ENCODE results near the gene RPL22. TPM values are rescaled to one million over a fixed set of nuclear protein-coding genes. Genes with fewer than 3 reads are reported as not detected.
"Not testable (repeated sequence)": the region's sequence is repeated elsewhere in the genome, so short reads cannot be mapped to it uniquely, and the experiment has no call there.

RPL22 gene
- total RNA-seq, 2 donors from 2014 or later = 121 to 213 TPM

GRCh38 chr1:6221210-6221784, 21.9 kb upstream of the RPL22 start:
- Histone ChIP-seq H3K9me3 (no peaks in the 10 kb centered on the region), H3K36me3 (peaks cover 0 to 16% of the 10 kb centered on the region in 2 donors), H3K27ac (no peak overlapping the region), H3K4me1 (replicated peaks) (no peaks in the 10 kb centered on the region), H3K4me3 (no peak overlapping the region), H3K27me3 (replicated peaks; ENCODE audit: insufficient read depth) (no peaks in the 10 kb centered on the region)
- no peak for DNase-seq (ENCODE audit: low spot score)
- TF ChIP-seq POLR2A (IDR thresholded peaks at IDR 0.05) (no peak), POLR2AphosphoS5 (IDR thresholded peaks at IDR 0.05) (no peak), CTCF (IDR thresholded peaks at IDR 0.05) (no peak)
- WGBS = 92% methylated on average over 12 of the region's 12 CpGs
- intact Hi-C loops (cut with DNase I) = no loop called here

GRCh38 chr1:6220236-6220635, 20.8 kb upstream of the RPL22 start:
- intact Hi-C loops (cut with DNase I) = no loop called here
- TF ChIP-seq CTCF (IDR thresholded peaks at IDR 0.05) (no peak), POLR2AphosphoS5 (IDR thresholded peaks at IDR 0.05) (peak; percentile 31), POLR2A (IDR thresholded peaks at IDR 0.05) (peak; percentile 10)
- Histone ChIP-seq H3K36me3 (peaks cover 0 to 10% of the 10 kb centered on the region in 2 donors), H3K9me3 (no peaks in the 10 kb centered on the region), H3K4me1 (replicated peaks) (no peaks in the 10 kb centered on the region), H3K27ac (no peak overlapping the region), H3K4me3 (no peak overlapping the region), H3K27me3 (replicated peaks; ENCODE audit: insufficient read depth) (no peaks in the 10 kb centered on the region)
- DNase-seq (ENCODE audit: low spot score) = no peak
- 74% methylated on average over 8 of the region's 8 CpGs for WGBS

GRCh38 chr1:6219641-6220040, 20.2 kb upstream of the RPL22 start:
- H3K9me3 ChIP-seq; intact Hi-C loops (cut with DNase I); H3K36me3 ChIP-seq; DNase-seq (ENCODE audit: low spot score); H3K27me3 ChIP-seq (replicated peaks; ENCODE audit: insufficient read depth); H3K4me1 ChIP-seq (replicated peaks); H3K4me3 ChIP-seq; H3K27ac ChIP-seq: not testable (repeated sequence)
- WGBS = 86% methylated on average over 11 of the region's 11 CpGs

GRCh38 chr1:6218375-6219164, 19.2 kb upstream of the RPL22 start:
- no peaks in the 10 kb centered on the region for H3K9me3 ChIP-seq
- intact Hi-C loops (cut with DNase I) = no loop called here
- TF ChIP-seq POLR2AphosphoS5 (IDR thresholded peaks at IDR 0.05) (no peak), CTCF (IDR thresholded peaks at IDR 0.05) (no peak), POLR2A (IDR thresholded peaks at IDR 0.05) (no peak)
- WGBS = 85% methylated on average over 15 of the region's 16 CpGs
- H3K27me3 ChIP-seq (replicated peaks; ENCODE audit: insufficient read depth) = no peaks in the 10 kb centered on the region
- H3K4me3 ChIP-seq = no peak overlapping the region
- H3K27ac ChIP-seq = no peak overlapping the region
- no peak for DNase-seq (ENCODE audit: low spot score)
- H3K36me3 ChIP-seq = no peaks in the 10 kb centered on the region
- H3K4me1 ChIP-seq (replicated peaks) = no peaks in the 10 kb centered on the region

GRCh38 chr1:6212193-6212959, 13.0 kb upstream of the RPL22 start:
- Histone ChIP-seq H3K4me3 (no peak overlapping the region), H3K27me3 (replicated peaks; ENCODE audit: insufficient read depth) (no peaks in the 10 kb centered on the region), H3K4me1 (replicated peaks) (no peaks in the 10 kb centered on the region), H3K36me3 (no peaks in the 10 kb centered on the region), H3K9me3 (no peaks in the 10 kb centered on the region), H3K27ac (no peak overlapping the region)
- intact Hi-C loops (cut with DNase I) = no loop called here
- TF ChIP-seq POLR2A (IDR thresholded peaks at IDR 0.05) (no peak), CTCF (IDR thresholded peaks at IDR 0.05) (no peak), POLR2AphosphoS5 (IDR thresholded peaks at IDR 0.05) (no peak)
- no peak for DNase-seq (ENCODE audit: low spot score)
- 82% methylated on average over 20 of the region's 20 CpGs for WGBS

Measured in prostate gland (tissue), 2 donors.